Activated T-helper 1 cell treated with Interleukin-2 at 50 U/mL for 16 hours (primary cell): ENCODE results near the gene CCDC28B.

Experiments
- DNase-seq: peaks from one replicate; pipeline ENCODE4 v3.0.0-alpha.2; 2020; ENCODE audit warnings: low read depth

The CCDC28B gene

DNA sequence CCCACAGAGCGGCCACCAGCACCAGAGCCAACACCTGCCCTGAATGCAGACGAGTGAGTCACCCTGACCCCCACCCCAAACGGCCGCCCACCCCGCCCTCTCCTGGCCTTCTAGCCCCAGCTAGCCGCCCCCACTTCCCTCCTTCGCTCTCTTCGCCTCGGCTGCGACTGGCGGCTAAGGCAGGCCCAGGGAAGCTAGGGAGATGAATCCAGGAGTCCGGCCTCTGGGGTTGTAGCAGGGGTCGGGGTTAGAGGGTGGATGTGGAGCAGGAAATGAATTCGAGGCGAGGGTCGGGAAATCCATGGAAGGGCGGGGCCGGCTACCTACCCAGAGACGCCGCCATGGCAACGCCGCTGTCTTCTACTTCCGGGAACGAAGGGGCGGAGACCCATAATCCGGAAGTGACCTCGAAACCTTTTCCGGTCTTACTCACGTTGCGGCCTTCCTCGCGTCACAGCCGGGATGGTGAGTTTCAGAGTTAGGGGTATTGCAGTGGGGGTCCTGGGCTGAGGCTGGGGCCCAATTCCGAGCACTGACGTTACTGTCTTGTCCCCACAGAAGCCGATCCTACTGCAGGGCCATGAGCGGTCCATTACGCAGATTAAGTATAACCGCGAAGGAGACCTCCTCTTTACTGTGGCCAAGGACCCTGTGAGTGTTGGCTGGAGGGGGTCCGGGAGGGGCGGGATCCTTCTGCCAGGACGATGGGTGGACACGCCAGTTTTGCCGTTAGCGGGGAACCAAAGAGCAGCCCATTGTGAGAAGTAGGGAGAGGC lies 21.8 kb downstream of the CCDC28B start, which contains the start of the genes EIF3I and TMEM234:
EIF3I (plus strand) TSS at position 428 of the 776 bp plus-strand sequence; CDS start at position 463, 35 bp downstream.
TMEM234 (minus strand) TSS at position 374 of the 776 bp plus-strand sequence; CDS start at position 343, 31 bp downstream.
- peak; percentile 85 for DNase-seq

DNA sequence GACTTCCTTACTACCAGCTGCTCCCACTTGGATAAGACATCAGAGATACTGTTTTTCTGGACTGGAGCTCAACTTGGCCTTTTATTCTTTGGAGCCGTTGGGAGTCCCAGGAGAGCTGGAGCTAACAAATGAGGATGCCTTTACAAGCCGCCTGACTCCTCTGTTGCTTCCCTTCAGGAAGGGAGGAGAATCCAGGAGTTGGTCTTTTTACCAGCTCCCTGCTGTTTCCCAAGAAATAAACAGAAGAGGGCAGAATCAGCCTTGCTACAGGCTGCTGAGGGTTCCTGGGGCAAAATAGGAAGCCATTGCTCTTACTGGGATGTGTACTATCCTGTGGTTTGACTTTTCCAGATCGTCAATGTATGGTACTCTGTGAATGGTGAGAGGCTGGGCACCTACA lies 23.3 kb downstream of the CCDC28B start:
- no peak for DNase-seq

DNA sequence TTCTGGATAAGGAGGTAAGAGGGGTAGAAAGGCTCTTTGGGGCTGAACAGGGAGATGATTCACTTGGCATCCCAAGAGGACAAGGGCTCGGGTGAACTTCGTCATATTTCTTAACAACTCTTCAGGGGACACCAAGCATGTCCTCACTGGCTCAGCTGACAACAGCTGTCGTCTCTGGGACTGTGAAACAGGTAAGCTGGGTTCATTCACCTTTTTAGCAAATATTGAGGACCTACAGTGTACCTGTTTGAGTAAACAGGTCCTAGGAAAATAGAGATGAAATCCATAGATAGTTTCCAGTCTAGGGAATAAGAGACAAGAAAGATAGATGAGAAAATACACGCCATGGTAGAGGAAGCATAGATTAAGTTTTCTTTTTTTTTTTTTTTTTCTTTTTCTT lies 23.9 kb downstream of the CCDC28B start:
- no peak for DNase-seq

DNA sequence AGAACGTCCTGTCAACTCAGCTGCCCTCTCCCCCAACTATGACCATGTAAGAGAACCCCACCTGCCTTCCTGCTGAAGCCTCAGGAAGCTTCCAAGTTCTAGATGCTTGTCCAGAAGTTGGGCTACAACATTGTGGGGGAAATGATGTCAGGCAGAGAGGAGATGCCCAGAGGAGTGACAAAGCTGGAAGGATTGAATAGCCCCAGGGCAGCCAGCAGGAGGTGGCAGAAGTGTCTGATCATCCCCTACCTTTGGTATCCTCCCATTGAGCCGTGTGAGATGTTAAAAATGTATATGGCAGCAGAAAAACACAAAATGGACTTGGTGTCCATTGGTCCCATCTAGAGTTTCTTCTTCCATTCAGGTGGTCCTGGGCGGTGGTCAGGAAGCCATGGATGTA lies 28.4 kb downstream of the CCDC28B start:
- DNase-seq = no peak

DNA sequence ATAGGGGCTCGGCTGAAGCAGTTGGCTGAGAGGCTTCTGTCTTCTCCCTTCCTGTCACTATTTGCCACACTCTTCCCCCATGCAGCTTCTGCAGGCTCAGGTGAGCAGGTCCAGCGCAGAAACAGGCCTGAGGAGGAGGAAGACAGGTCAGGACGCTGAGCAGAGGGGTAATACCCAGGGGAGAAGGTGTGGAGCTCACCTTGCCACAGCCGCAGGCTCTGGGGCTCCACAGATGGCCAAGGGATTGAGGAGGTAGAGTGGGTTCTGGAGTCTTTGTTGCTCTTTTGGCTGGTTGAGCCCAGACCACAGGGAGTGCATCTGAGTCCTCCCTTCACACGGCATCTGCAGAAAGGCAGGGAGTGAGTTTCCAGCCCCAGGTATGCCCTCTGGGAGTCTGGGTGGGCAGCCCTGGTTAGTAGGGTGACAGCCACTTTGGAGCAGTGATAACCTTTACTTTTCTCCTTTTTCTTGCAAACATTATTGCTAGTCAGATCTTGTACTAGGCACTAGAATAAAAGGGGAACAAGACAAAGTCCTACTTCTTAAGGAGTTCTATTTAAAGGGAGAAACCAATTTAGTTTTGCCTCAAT lies 31.5 kb downstream of the CCDC28B start:
- no peak for DNase-seq

DNA sequence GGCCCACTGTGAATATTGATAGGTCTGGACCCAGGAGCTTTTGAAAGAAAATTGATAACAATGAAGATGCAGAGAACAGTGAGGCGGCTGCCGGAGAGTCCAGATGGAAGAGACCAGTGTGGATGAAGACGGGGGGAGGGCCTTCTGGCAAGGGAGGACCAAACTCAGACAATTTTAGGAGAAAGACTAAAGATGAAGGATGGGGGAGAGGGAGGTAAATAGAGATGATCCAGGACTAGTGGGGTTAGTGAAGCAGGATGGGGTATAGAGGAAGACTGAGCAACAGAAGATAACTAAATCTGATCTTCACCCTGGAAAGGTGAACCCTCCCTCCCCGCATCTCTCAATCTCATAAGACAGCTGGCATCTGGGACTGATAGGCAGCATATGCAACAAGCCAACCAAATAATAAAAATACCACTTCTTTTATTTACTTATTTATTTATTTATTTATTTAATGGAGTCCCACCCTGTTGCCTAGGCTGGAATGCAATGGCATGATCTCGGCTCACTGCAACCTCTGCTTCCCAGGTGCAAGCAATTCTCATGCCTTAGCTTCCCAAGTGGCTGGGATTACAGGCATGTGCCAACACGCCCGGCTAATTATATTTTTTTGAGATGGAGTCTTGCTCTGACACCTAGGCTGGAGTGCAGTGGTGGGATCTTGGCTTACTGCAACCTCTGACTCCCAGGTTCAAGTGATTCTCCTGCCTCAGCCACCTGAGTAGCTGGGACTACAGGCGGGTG lies 32.3 kb downstream of the CCDC28B start:
- no peak for DNase-seq

DNA sequence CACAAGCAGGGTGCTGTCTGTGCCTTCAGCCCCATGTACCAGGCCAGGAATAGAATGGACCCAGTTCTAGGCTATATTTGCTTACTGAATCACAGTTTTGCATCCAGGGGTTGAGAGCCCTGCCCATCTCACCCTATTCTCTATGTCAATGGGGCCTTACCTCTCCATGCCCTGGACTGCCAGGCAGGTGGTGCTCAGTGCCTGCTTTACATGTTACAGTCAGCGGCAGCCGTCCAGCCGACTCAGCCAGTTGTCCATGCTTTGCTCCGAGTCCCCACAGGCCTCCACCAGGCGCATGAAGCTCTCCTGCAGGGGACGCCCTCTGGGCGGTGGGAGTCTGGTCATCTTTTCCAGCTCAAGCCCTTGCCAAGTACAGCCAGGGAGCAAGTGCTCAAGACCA lies 34.4 kb downstream of the CCDC28B start:
- DNase-seq = no peak

DNA sequence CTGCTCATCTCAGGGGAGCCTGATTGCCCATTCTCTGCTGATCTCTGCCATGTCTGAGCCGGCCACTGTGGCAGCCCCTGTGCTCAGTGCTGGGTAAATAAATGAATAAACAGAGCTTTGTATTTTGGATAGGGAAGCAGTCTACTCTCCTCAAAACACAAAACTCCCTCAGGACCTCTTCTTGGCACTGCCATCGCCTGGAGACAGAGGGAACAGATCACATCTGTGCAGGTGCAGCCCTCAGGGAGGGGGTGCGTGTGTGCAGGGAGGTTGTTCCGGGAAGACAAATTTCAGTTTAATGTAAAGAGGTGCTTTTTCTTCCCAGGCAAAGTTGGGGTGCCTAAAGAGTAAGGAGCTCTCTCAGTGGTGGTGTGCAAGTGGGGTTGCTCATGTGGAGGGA lies 38.9 kb downstream of the CCDC28B start:
- DNase-seq = no peak

DNA sequence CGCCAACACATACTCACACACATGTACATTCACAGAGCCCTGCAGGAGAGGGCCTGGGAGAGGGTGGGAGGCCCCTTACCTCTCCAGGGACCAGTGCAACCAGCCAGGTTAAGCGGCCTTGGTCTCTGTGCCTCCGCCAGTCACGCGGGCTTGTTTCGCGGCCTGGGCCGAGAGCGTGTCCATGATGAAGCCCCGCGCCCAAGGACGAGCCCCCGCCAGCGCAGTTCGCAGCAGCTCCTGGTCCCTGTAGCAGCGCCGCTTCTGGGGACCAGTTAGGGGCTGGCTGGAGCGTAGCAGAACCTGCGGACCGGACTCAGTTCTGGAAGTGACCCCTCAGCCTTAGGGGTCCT lies 39.4 kb downstream of the CCDC28B start:
- no peak for DNase-seq

DNA sequence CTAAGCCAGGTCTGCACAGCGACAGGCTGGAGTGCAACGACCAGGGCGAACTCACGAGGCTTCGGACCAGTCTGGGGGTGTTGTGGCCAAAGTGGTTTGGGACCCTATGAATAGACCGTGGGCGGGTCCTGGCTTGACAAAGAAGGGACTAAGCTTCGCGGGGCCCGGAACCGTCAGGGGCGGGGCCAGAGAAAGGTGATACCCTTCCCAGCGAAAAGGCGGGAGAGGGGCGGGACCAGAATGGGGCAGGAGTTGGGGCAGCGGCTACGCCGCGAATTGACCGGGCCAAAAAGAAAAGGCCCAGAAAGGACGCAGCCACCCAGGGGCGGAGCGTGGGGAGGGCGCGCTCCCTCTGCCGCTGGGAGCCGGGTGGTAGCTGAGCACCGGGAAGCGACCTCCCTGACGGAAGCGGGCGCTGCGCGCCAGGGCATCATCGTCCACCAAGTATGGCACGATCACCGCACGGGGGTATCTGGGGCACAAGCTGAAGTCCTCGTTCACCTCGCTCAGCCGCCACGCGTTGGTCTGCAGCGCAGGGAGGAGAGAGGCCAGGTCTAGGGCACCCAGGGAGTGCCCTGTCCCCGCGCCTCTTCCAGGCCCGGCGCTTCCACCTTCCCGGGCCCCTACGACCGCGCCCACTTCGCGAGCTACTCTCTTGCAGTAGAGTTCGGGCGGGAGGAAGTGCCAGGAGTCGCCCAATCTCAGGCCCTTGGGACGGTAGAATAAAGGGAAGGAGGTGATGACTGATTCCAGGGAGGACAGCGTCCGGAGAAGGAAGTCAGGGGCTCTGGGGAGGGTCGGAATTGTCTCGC lies 40.0 kb downstream of the CCDC28B start:
- DNase-seq = peak; percentile 53

DNA sequence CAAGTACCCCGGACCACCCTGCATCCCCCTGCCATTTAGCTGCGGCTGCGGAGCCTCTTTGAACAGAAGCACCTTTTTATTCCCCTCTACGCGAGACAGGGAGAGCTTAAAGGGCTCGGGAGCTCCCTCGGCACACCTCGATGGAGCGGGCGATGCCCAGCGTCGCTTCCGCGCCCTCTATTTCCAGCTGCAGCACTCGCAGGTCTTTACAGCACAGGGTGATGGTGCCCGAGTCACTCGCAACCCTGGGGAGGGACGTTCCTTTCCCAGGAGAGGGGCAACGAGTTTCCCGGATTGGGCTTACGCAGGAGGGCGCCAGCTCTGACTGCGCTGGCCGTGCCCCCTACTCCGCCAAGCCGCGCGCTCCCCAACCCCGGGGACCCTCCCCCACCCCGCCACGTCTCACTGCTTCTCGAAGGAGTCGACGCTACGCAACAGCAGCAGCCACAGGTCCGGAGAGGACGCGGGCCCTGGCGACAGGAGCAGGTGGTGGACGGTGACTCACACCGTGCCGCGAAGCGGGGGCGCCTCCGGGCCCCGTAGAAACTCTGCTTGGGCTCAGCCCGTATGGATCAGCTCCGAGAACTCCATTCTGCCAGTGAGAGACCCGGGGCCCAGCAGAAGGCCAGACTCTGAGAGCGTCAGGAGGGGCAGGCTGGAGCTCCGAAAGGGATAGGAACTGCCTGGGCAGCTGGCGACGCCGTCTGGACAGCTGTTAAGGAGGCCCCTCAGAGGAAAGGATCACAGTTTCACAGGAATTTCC lies 40.8 kb downstream of the CCDC28B start:
- no peak for DNase-seq

DNA sequence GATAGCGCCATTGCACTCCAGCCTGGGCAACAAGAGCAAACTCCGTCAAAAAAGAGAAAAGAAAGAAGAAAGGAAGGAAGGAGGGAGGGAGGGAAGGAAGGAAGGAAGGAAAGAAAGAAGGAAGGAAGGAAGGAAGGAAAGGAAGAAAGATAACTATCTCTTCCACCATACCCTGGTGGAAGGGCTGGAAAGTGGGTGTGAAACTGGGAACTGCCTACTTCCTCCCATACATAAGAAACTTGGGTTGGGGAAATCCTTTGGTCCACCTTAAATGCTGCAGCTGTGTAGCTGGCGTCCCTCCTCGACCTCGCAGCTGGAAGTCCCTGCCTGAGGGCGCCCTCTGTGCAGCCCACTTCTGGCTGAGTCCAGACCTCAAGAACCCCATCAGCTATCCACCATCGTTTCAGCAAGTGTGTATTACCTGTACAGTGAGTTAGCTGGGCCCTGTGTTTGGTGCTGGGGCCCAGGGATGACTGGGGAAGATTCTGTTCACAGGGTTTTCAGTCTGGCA lies 42.0 kb downstream of the CCDC28B start:
- no peak for DNase-seq

DNA sequence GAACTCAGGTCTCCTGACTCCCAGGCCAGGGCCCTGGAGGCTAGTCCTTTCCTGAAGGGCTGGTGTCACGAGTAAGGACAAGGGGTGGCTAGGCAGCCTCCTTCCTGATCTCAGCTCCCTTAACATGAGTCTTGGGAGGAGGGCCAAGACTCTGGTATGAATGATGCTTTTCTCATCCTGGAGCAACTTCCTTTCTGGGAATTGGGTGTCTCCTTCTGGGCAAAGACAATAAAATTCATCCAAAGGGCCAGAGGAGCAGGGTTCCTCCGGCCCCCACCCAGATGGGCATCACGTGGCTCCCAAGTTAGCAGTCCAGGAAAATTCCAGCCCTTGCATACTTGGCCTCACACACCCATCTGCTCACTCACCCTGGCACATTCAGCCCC lies 46.5 kb downstream of the CCDC28B start, which contains the start of gene FAM167B:
FAM167B (plus strand) TSS at position 335 of the 386 bp plus-strand sequence. CDS start 200 bp downstream, outside the sequence.
- DNase-seq = no peak

DNA sequence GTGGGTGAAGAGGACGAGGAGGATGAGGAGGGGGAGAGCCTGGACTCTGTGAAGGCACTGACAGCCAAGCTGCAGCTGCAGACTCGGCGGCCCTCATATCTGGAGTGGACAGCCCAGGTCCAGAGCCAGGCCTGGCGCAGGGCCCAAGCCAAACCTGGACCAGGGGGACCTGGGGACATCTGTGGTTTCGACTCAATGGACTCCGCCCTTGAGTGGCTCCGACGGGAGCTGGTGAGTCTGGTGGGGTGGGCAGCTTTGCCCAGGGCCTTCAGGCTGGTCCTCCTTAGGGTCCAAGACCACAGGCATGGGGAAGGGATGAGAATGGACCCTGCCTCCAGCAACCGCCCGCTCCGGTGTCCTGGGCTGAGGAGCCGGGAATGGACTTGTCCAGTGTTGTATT lies 47.1 kb downstream of the CCDC28B start:
- DNase-seq = no peak

DNA sequence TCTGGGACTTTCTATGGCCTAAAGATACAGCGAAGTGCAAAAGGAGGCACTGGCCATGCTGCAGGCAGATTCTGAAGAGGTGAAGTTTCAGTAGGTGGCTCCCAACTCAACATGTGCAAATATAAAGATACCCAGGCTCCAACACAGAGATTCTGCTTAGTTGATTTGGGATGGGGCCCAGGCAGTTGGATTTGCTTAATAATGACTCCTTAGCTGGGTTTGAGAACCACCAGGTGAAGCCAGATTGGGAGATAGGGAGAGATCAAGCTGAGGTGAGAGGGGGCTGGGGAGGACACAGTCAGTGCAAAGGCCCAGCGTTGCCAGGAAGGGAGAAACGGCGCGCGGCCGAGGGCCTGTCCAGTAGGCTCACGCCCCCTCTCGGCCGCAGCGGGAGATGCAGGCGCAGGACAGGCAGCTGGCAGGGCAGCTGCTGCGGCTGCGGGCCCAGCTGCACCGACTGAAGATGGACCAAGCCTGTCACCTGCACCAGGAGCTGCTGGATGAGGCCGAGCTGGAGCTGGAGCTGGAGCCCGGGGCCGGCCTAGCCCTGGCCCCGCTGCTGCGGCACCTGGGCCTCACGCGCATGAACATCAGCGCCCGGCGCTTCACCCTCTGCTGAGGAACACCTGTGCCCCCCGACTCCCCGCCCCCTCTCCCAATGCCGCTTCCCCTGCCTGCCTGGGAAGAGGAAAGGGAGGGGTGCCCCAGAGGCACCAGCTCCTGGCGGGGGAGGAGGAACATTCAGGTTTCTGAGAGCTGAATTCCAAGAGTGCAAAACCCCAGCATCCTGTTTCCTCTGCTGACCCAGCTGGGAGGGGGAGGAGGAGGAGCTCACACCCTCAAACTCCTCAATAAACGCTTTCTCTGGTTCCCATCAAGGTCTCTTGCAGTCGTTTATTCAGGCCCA lies 47.8 kb downstream of the CCDC28B start:
- peak; percentile 52 for DNase-seq

DNA sequence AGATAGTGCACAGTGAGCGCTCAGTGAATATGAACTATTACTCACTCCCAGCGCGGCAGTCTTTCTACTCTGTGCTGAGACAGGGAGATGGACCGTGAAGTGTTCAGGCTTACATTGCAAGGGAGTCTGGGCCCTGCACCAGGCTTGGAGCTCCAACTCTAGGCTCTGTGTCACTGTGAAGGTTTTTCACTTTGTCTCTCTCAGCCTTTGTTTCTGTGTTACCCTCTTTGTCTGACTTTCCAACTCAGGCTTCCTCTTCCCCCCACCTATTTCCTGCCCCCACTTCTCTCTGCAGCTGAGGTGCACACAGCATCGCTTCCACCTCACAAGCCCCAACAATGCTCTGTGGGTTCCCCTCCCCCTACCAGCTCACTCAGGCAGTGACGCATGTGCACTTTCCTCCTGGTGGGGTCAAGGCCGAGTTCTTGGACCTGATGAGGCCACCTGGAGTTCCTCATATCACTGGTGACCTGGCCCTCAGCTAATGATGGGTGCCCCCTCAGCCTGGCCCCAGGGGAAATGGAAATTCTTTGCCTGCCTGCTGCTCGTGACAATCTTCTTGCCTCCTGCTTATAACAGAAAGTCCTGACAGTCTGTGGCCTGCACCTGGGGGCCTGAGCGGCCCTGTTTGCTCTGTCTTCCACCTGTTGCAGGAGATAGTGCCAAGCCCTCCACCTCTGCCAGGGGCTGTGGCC lies 49.6 kb downstream of the CCDC28B start:
- peak; percentile 72 for DNase-seq

DNA sequence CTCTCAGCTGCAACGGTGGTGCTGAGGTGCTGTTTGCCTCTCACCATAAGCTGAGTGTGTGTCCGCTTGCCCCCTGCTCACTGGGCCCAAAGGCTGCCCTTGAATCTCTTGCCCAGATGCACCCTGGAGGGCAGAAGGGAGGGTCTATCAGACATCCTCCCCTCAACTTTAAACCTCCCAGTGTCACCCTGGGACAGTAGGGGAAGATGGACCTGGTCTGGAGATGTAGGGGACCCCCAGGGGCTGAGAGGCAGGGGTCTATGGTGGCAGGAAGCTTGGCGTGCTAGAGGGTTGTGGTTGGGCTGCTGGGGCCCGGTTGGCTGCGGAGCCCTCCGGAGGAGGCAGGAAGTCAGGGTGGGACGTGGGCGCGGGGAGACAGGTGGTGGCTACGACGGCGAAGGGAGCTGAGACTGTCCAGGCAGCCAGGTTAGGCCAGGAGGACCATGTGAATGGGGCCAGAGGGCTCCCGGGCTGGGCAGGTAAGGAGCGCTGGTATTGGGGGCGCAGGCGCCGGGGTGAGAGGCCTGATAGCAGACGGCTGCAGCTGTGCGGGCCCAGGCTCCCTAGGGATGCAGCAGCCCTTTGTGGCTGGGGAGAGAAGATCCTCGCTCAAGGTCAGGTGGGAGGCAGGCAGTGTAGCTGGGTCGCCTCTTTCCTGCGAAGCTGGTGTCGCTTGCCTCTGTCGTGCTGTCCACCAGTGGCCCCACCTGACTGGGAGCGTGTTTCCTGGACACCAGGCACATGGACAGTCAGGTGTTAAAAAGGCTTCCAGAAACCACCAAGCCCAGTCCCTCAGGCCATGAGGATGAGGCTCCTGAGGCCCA lies 50.7 kb downstream of the CCDC28B start, which contains the start of gene LCK:
LCK (plus strand) TSS at position 373 of the 824 bp plus-strand sequence. CDS start 23,065 bp downstream, outside the sequence.
- peak; percentile 60 for DNase-seq
